K562 (cell line): ENCODE measurements around the gene SCN5A. TPM values are rescaled to one million over a fixed set of nuclear protein-coding genes. Genes with fewer than 3 reads are reported as not detected.

Experiments used
- ATAC-seq: fragments of 200-7000 bp; cut with Tn5 transposase; 3 replicates; pipeline ENCODE4 v1.9.1; 2020; ENCODE audit warnings: moderate library complexity
- BruUV-seq: library from RNA; stranded (reverse); fragments of 400-500 nt; replicated peaks from 2 replicates; lab custom pipeline; 2021; lab: Mats Ljungman, UMichigan
- CTCF ChIA-PET: fragments of 300-600 bp; formaldehyde crosslinking; extraction: SDS; loops from one replicate; lab custom pipeline; 2021; ENCODE audit warnings: low intra/inter-chr PET ratio; lab: Yijun Ruan, JAX
- POLR2A ChIA-PET: fragments of 300-600, 350-650 bp; sonication (Branson Sonifier 250); formaldehyde crosslinking; extraction: SDS; loops from one replicate; lab custom pipeline; 2021; ENCODE audit warnings: antibody characterized with exemption, inconsistent platforms; lab: Yijun Ruan, JAX
- DNase-seq, 4 experiments: peaks; one replicate each; pipeline versions ENCODE4 v3.0.0 to v3.0.0-alpha.2; 2011 to 2018; ENCODE audit warnings: low spot score in 3 of 4, mixed read lengths in 3 of 4; ENCODE audit errors: extremely low read depth in 1 of 4
- FAIRE-seq: peaks from 2 replicates; lab custom pipeline; 2011; peaks lifted over from hg19 to GRCh38; lab: Jason Lieb, UNC
- H2AFZ ChIP-seq: 2 replicates; pipeline ENCODE4 v1.6.0; 2011; ENCODE audit warnings: low read depth, low read length, control low read depth, inconsistent platforms
- H3K27ac ChIP-seq: fragments of 200-600 bp; 3 replicates; pipeline ENCODE4 v1.8.0; 2011; ENCODE audit warnings: low read depth, mild to moderate bottlenecking, control low read depth, inconsistent platforms, low read length, moderate library complexity, mixed read lengths; ENCODE audit errors: extremely low read depth
- H3K27me3 ChIP-seq, 2 experiments: fragments of 300-600 bp in 1 of 2; 2 replicates in 1 of 2; 3 replicates in 1 of 2; pipeline versions ENCODE4 v1.6.0 to v1.8.0; 2011; ENCODE audit warnings: inconsistent platforms in 2 of 2, low read length in 2 of 2, mild to moderate bottlenecking in 1 of 2, mixed read lengths in 1 of 2, moderate library complexity in 1 of 2; ENCODE audit not compliant: control insufficient read depth in 2 of 2, insufficient read depth in 2 of 2
- H3K36me3 ChIP-seq: fragments of 300-600 bp; 3 replicates; pipeline ENCODE4 v1.8.0; 2011; ENCODE audit warnings: mild to moderate bottlenecking, low read length, inconsistent platforms; ENCODE audit not compliant: control insufficient read depth, insufficient read depth
- H3K4me1 ChIP-seq, 2 experiments: fragments of 200-600 bp in 1 of 2; replicated peaks in 1 of 2; 2 replicates in 1 of 2; 3 replicates in 1 of 2; pipeline versions ENCODE4 v1.5.1 to v1.8.0; 2011; ENCODE audit warnings: inconsistent platforms in 2 of 2, low read length in 2 of 2, mild to moderate bottlenecking in 1 of 2, mixed read lengths in 1 of 2, moderate library complexity in 1 of 2; ENCODE audit not compliant: control insufficient read depth in 2 of 2, insufficient read depth in 2 of 2
- H3K4me2 ChIP-seq: 2 replicates; pipeline ENCODE4 v1.6.1; 2011; ENCODE audit warnings: low read length, control low read depth, inconsistent platforms, mixed read lengths; ENCODE audit not compliant: insufficient read depth
- H3K4me3 ChIP-seq: fragments of 200-600 bp; sonication (generic), shearing (Covaris generic); 2 replicates; pipeline ENCODE4 v1.5.1; 2016; ENCODE audit warnings: control low read depth, inconsistent platforms
- H3K79me2 ChIP-seq: fragments of 200-600 bp; 3 replicates; pipeline ENCODE4 v1.8.0; 2011; ENCODE audit warnings: low read length, inconsistent platforms; ENCODE audit not compliant: control insufficient read depth, insufficient read depth
- H3K9ac ChIP-seq, 2 experiments: 2 replicates each; pipeline versions ENCODE4 v1.6.0 to v1.6.1; 2011; ENCODE audit warnings: low read depth in 2 of 2, low read length in 2 of 2, control low read depth in 1 of 2, inconsistent platforms in 1 of 2, mild to moderate bottlenecking in 1 of 2, mixed read lengths in 1 of 2; ENCODE audit not compliant: insufficient read depth in 1 of 2
- H3K9me1 ChIP-seq: one replicate; pipeline ENCODE4 v1.6.0; 2011; ENCODE audit warnings: inconsistent platforms, mild to moderate bottlenecking, low read length, moderate library complexity; ENCODE audit not compliant: control insufficient read depth, insufficient read depth
- H3K9me3 ChIP-seq: replicated peaks from 2 replicates; pipeline ENCODE4 v1.5.1; 2011; ENCODE audit warnings: low read depth, low read length, inconsistent platforms; ENCODE audit not compliant: control insufficient read depth, insufficient read depth
- H4K20me1 ChIP-seq: replicated peaks from 2 replicates; pipeline ENCODE4 v1.6.1; 2011; ENCODE audit warnings: low read length, inconsistent platforms, mixed read lengths; ENCODE audit not compliant: control insufficient read depth, insufficient read depth
- BRF1 ChIP-seq: IDR thresholded peaks from 3 replicates; pipeline ENCODE4 v1.6.1; 2011; ENCODE audit warnings: borderline replicate concordance, mild to moderate bottlenecking; ENCODE audit not compliant: insufficient read length; ENCODE audit errors: extremely low read depth
- EHMT2 ChIP-seq: fragments of 450-650 bp; IDR thresholded peaks from 2 replicates; pipeline ENCODE4 v1.6.1; 2018; ENCODE audit warnings: antibody characterized with exemption
- FOXJ2 ChIP-seq: fragments of 200-800 bp; sonication (Bioruptor generic); IDR thresholded peaks from 2 replicates; pipeline ENCODE4 v1.6.1; 2016; ENCODE audit warnings: missing genetic modification characterization, missing compliant biosample characterization
- FUS ChIP-seq: fragments of 200-400 bp; formaldehyde crosslinking; optimal IDR thresholded peaks from 2 replicates; pipeline ENCODE3; 2017; ENCODE audit warnings: low read depth, low read length
- HDAC2 ChIP-seq: fragments of 450-650 bp; IDR thresholded peaks from 2 replicates; pipeline ENCODE4 v1.6.1; 2016; ENCODE audit warnings: mild to moderate bottlenecking
- KAT7 ChIP-seq: sonication (generic); formaldehyde crosslinking; IDR thresholded peaks from 2 replicates; pipeline ENCODE4 v1.8.0; 2022; ENCODE audit warnings: missing genetic modification reagents, mild to moderate bottlenecking, borderline replicate concordance
- LARP7 ChIP-seq: fragments of 450-650 bp; IDR thresholded peaks from 2 replicates; pipeline ENCODE4 v1.6.1; 2016
- MCM2 ChIP-seq: fragments of 450-650 bp; IDR thresholded peaks from 2 replicates; pipeline ENCODE4 v1.6.1; 2017; ENCODE audit warnings: low read depth, mild to moderate bottlenecking
- SMAD4 ChIP-seq: fragments of 250-450 bp; sonication (Bioruptor Pico); conservative IDR thresholded peaks from 2 replicates; pipeline ENCODE4 v1.8.0; 2021; ENCODE audit warnings: inconsistent platforms, mild to moderate bottlenecking, moderate library complexity
- SMARCA5 ChIP-seq: fragments of 450-650 bp; IDR thresholded peaks from 2 replicates; pipeline ENCODE4 v1.6.1; 2016
- TSC22D4 ChIP-seq: fragments of 450-650 bp; IDR thresholded peaks from 2 replicates; pipeline ENCODE4 v1.6.1; 2016; ENCODE audit warnings: missing genetic modification characterization, missing biosample characterization, control low read depth
- YY1 ChIP-seq, 3 experiments: IDR thresholded peaks; 2 replicates each; pipeline ENCODE4 v1.6.1; 2011; ENCODE audit warnings: low read length in 2 of 3, mild to moderate bottlenecking in 2 of 3, moderate library complexity in 2 of 3, borderline replicate concordance in 1 of 3, control low read depth in 1 of 3, low read depth in 1 of 3; ENCODE audit not compliant: insufficient read depth in 3 of 3, insufficient replicate concordance in 2 of 3, control insufficient read depth in 1 of 3, insufficient read length in 1 of 3; ENCODE audit errors: extremely low read depth in 1 of 3
- ZNF324 ChIP-seq: fragments of 250-450 bp; sonication (Bioruptor Pico); IDR thresholded peaks from 2 replicates; pipeline ENCODE4 v1.4.0; 2020; ENCODE audit warnings: mild to moderate bottlenecking
- WGBS: fragments of 100-300 bp; shearing (Covaris generic); methylation state at CpG from one replicate; pipeline ENCODE4 v1.1.6; 2016; ENCODE audit warnings: low coverage, mixed read lengths; ENCODE audit not compliant: insufficient coverage; ENCODE audit errors: missing lambda C conversion rate; 5-methylcytosine and 5-hydroxymethylcytosine counted together
- in situ Hi-C: fragments of 300-500 bp; cut with MboI; formaldehyde crosslinking; loops from 4 replicates; pipeline ENCODE4 v1.15.0; 2018; ENCODE audit warnings: inconsistent platforms, mixed read lengths
- intact Hi-C: fragments of 100-400 bp; cut with micrococcal nuclease; formaldehyde crosslinking; loops from 2 replicates; pipeline ENCODE4 v1.14.2; 2022
- polyA plus RNA-seq, 8 experiments: library from polyadenylated mRNA; depleted of rRNA in 4 of 8; stranded (reverse) in 5 of 8; unstranded in 3 of 8; fragments of >200 nt; fragmentation: Nextera tagmentation in 2 of 8; fragmentation: Illumina TruSeq in 1 of 8; extraction: Ambion mirVana in 2 of 8; extraction: Trizol in 1 of 8; gene quantifications; 2 replicates each; pipeline versions ENCODE4 v1.2.1 to v1.2.3, GENCODE V29; 2011 to 2014; ENCODE audit warnings: inconsistent platforms in 1 of 8, missing spikeins in 1 of 8
- total RNA-seq, 7 experiments: library from RNA; depleted of rRNA in 6 of 7; stranded (reverse); fragments of >200 nt in 6 of 7; fragmentation: Illumina TruSeq in 2 of 7; extraction: Trizol in 2 of 7; gene quantifications; 2 replicates each; pipeline versions ENCODE4 v1.2.1 to v1.2.3, GENCODE V29; 2011 to 2021; ENCODE audit warnings: low replicate concordance in 1 of 7
- TF ChIP-seq, protein P1 (sequence below): fragments of 250-450 bp; sonication (Bioruptor Pico); IDR thresholded peaks from 2 replicates; pipeline ENCODE4 v1.5.0; 2021
- TF ChIP-seq, protein P2 (sequence below), 2 experiments: fragments of 250-450 bp in 1 of 2; fragments of 450-650 bp in 1 of 2; sonication (Bioruptor Pico) in 1 of 2; IDR thresholded peaks; 2 replicates each; pipeline versions ENCODE4 v1.6.1 to v1.8.0; 2016 to 2021; ENCODE audit warnings: mild to moderate bottlenecking in 2 of 2, moderate library complexity in 2 of 2, missing compliant biosample characterization in 1 of 2, missing genetic modification characterization in 1 of 2

SCN5A gene
- total and polyA plus RNA-seq, 9 of the 15 experiments (the other 6 are each of a cell fraction or from before 2014, with no cell fraction given) = 0.07 to 1.4 (median 0.21) TPM; not detected in 2

DNA sequence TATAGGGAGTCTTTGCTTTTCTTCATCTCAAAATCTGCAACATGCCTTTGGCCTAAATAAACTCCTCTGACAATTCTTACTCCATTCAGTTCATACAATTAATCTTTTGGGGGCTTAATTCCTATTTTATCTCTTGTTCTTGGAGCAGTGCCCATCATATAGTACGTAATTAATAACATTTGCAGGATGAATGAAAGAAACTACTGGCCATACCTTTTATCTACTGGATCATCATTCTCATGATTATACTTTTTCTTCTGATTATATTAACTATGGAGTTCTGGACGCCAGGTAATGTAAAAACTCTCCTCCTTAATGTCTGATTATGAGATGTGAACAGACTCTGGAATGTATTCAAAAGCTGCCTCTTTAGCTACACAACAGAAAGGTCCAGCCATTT is 46.5 kb upstream of the SCN5A start:
- ChIA-PET POLR2A (interaction anchor here (0.9 to 1.0 kb wide), 2 partner anchors 17 to 22 kb away, joined by 3 read pairs; no protein-coding TSS in a partner anchor), CTCF (no interaction called here)
- DNase-seq (no peak), ATAC-seq (no peak), FAIRE-seq (no peak)
- H3K9ac ChIP-seq = no peak overlapping the region
- in situ Hi-C loops (no loop called here), intact Hi-C loops (no loop called here)
- no peaks in the 10 kb centered on the region for H3K36me3 ChIP-seq
- no peak overlapping the region for H3K27ac ChIP-seq
- no TSS peak for BruUV-seq
- H3K4me2 ChIP-seq = no peak overlapping the region
- no peaks in the 10 kb centered on the region for H3K79me2 ChIP-seq
- H3K4me3 ChIP-seq = no peak overlapping the region
- H3K9me1 ChIP-seq = no peaks in the 10 kb centered on the region
- 0% methylated on average over 2 of the region's 2 CpGs for WGBS
- H4K20me1 ChIP-seq = no peaks in the 10 kb centered on the region
- H3K9me3 ChIP-seq = no peaks in the 10 kb centered on the region
- H3K27me3 ChIP-seq = peaks cover 10 to 23% of the 10 kb centered on the region in 2 experiments; a peak in 4 of 5 replicates
- H3K4me1 ChIP-seq = no peaks in the 10 kb centered on the region
- H2AFZ ChIP-seq = no peak overlapping the region
- no peak for TF ChIP-seq TSC22D4
- TF ChIP-seq SMAD4 (CRISPR knock-in tag) = no peak
- TF ChIP-seq, protein P1, sequence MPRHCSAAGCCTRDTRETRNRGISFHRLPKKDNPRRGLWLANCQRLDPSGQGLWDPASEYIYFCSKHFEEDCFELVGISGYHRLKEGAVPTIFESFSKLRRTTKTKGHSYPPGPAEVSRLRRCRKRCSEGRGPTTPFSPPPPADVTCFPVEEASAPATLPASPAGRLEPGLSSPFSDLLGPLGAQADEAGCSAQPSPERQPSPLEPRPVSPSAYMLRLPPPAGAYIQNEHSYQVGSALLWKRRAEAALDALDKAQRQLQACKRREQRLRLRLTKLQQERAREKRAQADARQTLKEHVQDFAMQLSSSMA (CRISPR knock-in tag) = no peak
- no peak for TF ChIP-seq KAT7
- no peak for TF ChIP-seq FUS
- TF ChIP-seq MCM2 = no peak
- no peak for TF ChIP-seq SMARCA5
- no peak for TF ChIP-seq ZNF324
- no peak for TF ChIP-seq YY1 (IDR thresholded peaks at IDR 0.05; ENCODE audit: borderline replicate concordance in 1 of 3, control insufficient read depth in 1 of 3, extremely low read depth in 1 of 3, insufficient read depth in 3 of 3, insufficient read length in 1 of 3, insufficient replicate concordance in 2 of 3, low read depth in 1 of 3, low read length in 2 of 3)
- no peak for TF ChIP-seq LARP7
- no peak for TF ChIP-seq BRF1
- TF ChIP-seq, protein P2, sequence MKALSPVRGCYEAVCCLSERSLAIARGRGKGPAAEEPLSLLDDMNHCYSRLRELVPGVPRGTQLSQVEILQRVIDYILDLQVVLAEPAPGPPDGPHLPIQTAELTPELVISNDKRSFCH (CRISPR knock-in tag; IDR thresholded peaks at IDR 0.05) = no peak
- TF ChIP-seq, protein P2 (tag; IDR thresholded peaks at IDR 0.05) = no peak
- no peak for TF ChIP-seq EHMT2
- no peak for TF ChIP-seq HDAC2
- TF ChIP-seq FOXJ2 (tag) = no peak
